ENCODE data around the gene PHKG2.

- TF ChIP-seq CTCF (IDR thresholded peaks at IDR 0.05; ENCODE audit: low read depth, low read length) (no peak), EZH2phosphoT487 (IDR thresholded peaks at IDR 0.05; ENCODE audit: low read depth) (no peak)
Measured at GRCh38 chr16:30720694-30721093, 27.5 kb upstream of the PHKG2 start.
